Transverse colon (tissue), 4 donors: ENCODE measurements around the gene MAST2.

Source experiments
- CTCF ChIP-seq, 5 experiments: fragments of 200-600 bp in 3 of 5; fragments of 450-650 bp in 2 of 5; sonication (generic) in 3 of 5; IDR thresholded peaks; 1 replicate in 2 of 5; 2 replicates in 3 of 5; pipeline ENCODE4 v1.5.1; 2016 to 2017; ENCODE audit warnings: antibody characterized with exemption in 5 of 5, inconsistent platforms in 3 of 5, mild to moderate bottlenecking in 2 of 5, moderate library complexity in 1 of 5
- POLR2A ChIP-seq: fragments of 450-650 bp; IDR thresholded peaks from one replicate; pipeline ENCODE4 v1.6.1; 2016; ENCODE audit warnings: antibody characterized with exemption, mild to moderate bottlenecking, moderate library complexity
- POLR2AphosphoS5 ChIP-seq, 3 donors: sonication (generic); formaldehyde crosslinking; IDR thresholded peaks; one replicate each; pipeline ENCODE4 v1.6.1; 2016; ENCODE audit warnings: antibody characterized with exemption in 3 of 3

DNA sequence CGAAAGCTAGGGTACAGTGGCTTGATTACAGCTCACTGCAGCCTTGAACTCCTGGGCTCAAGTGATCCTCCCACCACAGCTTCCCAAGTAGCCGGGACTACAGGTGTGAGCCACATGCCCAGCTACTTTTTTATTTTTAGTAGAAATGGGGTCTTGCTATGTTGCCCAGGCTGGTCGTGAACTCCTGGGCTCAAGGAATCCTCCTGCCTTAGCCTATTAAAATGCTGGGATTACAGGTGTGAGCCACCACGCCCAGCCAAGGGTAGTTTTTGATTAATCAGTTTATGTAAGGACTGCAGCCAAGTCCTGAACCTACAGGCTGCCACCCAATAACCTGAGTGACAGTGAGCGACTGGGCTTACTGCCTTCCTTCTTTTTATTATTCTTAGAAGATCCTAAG lies 240.7 kb downstream of the MAST2 start:
- TF ChIP-seq POLR2A (no peak), CTCF (IDR thresholded peaks at IDR 0.05) (no peak), POLR2AphosphoS5 (IDR thresholded peaks at IDR 0.05) (no peak)
